Esophagus muscularis mucosa (tissue), 3 donors: ENCODE data around the gene WFIKKN1.

Source experiments
- POLR2A ChIP-seq: fragments of 450-650 bp; IDR thresholded peaks from one replicate; pipeline ENCODE4 v1.6.1; 2017; ENCODE audit warnings: antibody characterized with exemption, moderate library complexity, mild to moderate bottlenecking, low read depth
- POLR2AphosphoS5 ChIP-seq, 2 donors: sonication (generic); formaldehyde crosslinking; IDR thresholded peaks; one replicate each; pipeline ENCODE4 v1.6.1; 2017; ENCODE audit warnings: antibody characterized with exemption in 2 of 2
- TF ChIP-seq, protein P1 (sequence below), 3 experiments: fragments of 200-600 bp in 2 of 3; fragments of 450-650 bp in 1 of 3; sonication (generic) in 2 of 3; IDR thresholded peaks; one replicate each; pipeline ENCODE4 v1.5.1; 2017 to 2019; ENCODE audit warnings: antibody characterized with exemption in 3 of 3, mild to moderate bottlenecking in 2 of 3, moderate library complexity in 1 of 3

DNA sequence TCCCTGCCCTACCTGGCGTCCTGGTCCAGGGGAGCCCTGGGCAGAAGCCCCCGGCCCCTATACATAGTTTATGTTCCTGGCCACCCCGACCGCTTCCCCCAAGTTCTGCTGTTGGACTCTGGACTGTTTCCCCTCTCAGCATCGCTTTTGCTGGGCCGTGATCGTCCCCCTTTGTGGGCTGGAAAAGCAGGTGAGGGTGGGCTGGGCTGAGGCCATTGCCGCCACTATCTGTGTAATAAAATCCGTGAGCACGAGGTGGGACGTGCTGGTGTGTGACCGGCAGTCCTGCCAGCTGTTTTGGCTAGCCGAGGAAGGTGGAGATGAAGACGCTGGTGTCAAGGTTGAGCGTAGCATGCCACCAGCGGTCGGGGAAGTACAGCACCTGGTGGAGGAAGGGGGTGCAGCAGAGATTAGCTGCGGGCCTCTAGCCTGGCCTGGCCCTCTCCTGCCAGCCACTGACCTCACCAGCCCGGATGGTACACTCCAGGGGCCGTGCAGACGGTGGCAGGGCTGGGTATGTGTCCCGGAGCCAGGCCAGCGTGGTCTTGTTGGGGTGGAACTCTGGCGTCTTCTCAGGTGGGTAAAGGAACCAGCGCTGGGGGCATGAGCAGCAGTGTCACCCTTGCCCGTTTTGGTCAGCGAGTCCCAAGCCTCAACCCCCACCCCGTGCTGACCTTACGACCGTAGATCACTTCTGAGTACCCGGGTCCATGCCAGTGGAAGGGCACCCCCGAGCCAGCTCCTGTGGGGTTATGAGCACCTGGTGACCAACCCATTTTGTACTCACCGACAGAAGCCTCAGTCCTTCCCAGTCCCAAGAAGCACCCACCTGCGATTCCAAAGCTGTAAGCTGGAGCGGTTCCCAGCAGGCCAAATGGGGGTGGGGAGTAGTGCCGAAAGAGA is 52.0 kb downstream of the WFIKKN1 start:
- TF ChIP-seq, protein P1, sequence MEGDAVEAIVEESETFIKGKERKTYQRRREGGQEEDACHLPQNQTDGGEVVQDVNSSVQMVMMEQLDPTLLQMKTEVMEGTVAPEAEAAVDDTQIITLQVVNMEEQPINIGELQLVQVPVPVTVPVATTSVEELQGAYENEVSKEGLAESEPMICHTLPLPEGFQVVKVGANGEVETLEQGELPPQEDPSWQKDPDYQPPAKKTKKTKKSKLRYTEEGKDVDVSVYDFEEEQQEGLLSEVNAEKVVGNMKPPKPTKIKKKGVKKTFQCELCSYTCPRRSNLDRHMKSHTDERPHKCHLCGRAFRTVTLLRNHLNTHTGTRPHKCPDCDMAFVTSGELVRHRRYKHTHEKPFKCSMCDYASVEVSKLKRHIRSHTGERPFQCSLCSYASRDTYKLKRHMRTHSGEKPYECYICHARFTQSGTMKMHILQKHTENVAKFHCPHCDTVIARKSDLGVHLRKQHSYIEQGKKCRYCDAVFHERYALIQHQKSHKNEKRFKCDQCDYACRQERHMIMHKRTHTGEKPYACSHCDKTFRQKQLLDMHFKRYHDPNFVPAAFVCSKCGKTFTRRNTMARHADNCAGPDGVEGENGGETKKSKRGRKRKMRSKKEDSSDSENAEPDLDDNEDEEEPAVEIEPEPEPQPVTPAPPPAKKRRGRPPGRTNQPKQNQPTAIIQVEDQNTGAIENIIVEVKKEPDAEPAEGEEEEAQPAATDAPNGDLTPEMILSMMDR (IDR thresholded peaks at IDR 0.05), result no peak
- TF ChIP-seq POLR2A, result no peak
- no peak for TF ChIP-seq POLR2AphosphoS5 (IDR thresholded peaks at IDR 0.05)
